NCI-H187 (cell line): ENCODE measurements around the gene SPACA1.
"Not testable (repeated sequence)": the region's sequence is repeated elsewhere in the genome, so short reads cannot be mapped to it uniquely, and the experiment has no call there.

ENCODE experiments used
- DNase-seq, 2 experiments: peaks; one replicate each; lab custom pipeline; 2025; lab: John Stamatoyannopoulos, UW

SPACA1 gene, protein sequence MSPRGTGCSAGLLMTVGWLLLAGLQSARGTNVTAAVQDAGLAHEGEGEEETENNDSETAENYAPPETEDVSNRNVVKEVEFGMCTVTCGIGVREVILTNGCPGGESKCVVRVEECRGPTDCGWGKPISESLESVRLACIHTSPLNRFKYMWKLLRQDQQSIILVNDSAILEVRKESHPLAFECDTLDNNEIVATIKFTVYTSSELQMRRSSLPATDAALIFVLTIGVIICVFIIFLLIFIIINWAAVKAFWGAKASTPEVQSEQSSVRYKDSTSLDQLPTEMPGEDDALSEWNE

DNA sequence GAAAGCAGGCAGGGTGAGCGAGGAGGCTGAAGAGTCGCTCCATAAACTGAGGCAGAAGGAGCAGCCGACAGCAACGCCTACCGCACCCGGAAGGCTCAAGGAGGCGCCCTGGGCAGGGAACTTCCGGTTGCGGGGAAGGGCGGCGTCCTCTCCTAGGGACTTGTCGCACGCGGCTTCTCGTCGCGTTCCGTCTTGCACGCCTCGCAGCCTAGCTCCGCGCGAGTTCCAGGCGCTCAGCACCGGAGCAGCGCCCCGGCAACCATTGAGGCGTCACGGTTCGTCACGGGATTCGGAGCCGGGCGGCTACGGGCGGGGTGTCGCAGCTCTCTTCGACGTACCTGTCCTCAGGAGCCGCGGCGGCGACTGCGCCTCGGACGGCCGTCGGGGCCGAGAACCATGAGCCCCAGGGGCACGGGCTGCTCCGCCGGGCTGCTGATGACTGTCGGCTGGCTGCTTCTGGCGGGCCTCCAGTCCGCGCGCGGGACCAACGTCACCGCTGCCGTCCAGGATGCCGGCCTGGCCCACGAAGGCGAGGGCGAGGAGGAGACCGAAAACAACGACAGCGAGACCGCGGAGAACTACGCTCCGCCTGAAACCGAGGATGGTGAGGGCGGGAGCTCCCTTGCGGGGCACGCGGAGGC lies at the start of gene SPACA1:
Gene SPACA1 (plus strand): TSS at position 332 of the 641 bp plus-strand sequence. CDS start 65 bp downstream, at position 397.
- DNase-seq, result no peak

DNA sequence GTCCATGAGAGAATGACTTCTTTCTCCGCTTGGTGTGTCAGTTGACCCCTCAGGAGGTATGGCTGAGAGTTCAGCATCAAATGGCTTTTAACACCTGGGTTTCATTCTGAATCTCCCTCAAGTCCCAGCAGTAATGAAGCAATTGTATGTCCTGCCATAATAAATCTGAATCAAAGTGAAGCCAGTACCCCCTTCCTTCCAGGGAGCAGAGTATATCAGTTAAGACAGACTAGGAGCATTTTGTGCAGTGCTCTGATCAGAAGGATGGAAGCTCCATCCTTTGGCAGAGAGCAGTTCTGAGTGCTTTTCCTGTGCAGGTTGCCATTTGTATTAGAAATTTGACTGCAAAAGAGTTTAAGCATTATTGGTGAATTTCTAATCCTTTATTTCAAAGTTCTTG lies 46.9 kb upstream of the SPACA1 start:
- no peak for DNase-seq

DNA sequence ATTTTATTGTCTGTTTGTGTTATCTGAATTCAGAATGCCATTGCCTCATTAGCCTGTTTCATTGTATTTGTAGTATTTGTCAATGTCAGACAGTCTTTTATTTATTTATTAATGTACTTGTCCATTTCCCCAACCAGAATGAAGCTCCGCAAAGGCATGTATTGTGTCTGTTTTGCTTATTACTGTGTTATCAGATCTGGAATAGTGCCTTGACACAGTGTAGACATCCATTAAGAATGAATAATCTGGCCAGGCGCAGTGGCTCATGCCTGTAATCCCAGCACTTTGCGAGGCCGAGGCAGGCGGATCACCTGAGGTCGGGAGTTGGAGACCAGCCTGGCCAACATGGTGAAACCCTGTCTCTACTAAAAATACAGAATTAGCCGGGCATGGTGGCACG lies 46.4 kb upstream of the SPACA1 start:
- not testable (repeated sequence) for DNase-seq

DNA sequence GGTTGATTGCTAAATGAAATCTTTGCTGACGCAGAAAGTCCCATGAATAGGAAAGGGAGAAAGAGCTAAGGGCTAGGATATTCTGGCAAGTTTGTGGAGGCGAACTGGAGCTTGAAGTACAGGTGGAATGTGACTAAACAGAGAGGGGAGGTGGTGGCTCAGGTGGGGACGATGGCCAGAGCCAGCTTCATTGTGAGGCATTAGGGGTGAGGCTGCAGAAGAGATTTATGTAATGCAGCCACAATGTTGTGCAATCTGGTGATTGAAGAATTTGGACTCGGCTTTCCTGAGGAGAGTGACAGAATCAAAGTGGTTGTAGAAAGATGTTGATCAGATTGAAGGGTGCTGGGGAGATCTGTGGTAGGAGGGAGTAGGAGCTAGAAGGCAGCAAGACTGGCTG lies 42.9 kb upstream of the SPACA1 start:
- no peak for DNase-seq

DNA sequence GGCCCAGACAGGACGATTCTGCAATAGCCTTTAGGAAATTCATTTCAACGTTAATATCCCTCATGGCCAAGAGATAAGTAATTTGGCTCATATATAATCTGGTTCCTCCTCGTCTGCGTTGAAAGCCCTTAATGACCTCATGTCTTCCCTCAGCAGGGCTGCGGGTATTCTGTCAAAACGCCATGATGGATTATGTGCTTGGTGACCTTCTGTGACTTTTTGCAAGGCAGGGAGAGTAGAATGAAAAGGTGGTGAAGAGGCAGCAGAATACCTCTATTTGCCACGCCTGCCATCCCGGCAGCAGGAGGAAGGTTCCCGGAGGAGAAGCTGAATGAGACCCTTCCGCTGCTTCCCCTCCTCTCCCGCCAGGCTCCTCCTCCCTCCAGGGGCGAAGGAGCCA lies 41.1 kb upstream of the SPACA1 start:
- no peak for DNase-seq

DNA sequence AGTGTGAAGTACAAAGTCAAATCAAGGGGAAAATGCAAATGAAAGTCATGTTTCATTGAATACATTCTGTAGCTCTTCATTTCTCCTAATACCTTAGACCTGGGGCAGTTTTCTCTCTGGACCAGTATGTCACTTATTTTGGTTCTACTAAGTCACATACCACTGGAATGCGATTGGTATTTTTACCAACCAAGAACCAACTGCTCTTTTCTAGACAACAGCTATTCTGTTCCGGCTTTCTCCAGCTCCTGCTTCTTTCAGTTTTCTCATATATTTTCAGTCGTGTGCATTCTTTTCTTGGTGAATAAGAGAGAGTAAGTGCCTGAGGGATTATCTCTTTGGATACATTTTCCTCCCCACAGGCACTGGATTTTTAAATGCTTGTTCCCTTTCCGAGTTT lies 39.2 kb upstream of the SPACA1 start:
- no peak for DNase-seq

DNA sequence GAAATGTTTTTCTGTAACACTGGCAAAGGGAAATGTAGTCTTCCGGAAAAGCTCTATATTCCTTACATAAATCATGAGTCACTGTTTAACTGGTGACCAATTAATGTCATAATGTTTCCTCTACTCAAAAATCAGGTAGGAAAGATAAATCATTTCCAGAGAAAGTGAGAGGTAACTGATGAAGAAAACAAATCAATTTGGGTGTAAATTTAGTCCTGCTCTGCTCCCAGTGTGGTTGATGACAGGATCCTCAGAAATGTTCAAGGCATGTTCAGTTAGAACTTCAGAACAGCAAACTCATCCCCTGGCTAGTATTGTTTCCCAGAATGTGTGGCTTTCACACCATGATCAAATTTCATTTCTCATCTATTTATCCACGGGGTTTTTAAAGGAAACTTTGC lies 38.8 kb upstream of the SPACA1 start:
- no peak for DNase-seq

DNA sequence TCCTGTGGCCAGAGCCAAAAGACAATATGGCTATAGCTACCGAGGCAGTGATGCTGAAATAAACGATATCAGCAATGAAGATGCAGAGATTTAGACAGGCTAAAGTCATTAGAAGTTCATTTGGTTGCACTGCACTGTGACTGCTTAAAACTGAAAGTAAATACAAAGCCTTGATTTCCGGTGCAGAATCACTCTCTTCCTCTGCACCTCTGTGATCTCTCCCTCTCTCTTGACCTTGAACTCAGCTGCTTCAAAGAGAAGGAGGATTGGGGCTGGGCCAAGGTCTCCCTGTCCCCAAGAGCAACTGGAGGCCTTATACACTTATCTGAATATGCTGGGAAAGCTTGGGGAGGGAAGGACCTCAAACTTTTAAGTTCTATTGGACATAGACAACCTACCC lies 34.6 kb upstream of the SPACA1 start:
- no peak for DNase-seq

DNA sequence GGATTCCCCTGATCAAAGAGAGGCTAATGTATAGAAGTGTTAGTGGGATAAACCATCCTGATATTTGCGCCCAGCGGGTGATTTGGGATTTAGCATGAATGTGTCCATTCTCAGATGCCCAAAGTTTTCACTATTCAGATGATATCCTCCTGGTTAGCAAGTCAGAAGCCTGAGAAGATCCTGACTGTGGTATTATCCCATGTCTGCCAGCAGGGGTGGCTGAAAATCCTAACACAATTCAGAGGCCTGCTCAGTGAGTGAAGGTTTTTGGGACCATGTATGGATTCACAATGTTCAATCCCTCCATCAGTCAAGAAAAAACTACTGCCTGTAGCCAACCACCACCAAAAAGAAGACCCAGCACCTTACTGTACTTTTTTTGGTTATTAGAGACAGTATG lies 34.1 kb upstream of the SPACA1 start:
- DNase-seq, result no peak

DNA sequence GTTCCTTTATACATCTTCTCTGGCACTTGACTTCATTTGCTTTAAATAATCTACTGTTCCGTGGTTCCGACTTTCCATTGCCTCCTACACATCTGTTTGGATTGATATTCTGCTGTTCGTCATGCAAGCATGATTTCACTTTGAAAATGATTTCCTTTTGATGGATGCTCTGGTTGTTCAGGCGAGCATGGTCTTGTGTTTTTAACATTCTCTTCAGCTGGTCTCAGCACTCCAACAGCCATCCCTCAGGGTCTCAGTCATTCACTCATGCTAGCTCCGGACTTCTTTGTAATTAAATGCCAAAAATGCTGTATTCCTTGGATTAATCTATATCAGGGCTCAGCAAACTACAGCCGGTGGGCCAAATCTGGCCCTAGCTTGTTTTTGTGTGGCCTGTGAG lies 27.2 kb upstream of the SPACA1 start:
- DNase-seq, result no peak

DNA sequence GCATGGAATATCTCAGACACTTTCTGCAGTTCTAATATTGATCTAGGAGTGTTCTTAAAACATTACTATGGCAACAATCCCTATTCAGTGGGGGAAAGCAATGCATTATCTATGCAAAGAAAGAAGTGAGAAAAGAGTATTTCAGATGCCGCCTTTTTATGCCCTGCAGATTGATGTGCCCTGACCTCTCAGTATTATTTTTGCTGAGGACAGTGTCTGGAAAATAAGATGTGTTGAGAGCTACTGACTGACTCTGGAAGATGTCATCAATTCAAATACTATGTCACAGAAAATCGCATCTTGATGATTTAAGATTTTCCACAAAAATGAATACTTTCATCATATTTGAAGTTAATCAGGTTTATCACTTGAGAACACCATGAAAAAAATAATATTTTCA lies 22.9 kb upstream of the SPACA1 start:
- no peak for DNase-seq

DNA sequence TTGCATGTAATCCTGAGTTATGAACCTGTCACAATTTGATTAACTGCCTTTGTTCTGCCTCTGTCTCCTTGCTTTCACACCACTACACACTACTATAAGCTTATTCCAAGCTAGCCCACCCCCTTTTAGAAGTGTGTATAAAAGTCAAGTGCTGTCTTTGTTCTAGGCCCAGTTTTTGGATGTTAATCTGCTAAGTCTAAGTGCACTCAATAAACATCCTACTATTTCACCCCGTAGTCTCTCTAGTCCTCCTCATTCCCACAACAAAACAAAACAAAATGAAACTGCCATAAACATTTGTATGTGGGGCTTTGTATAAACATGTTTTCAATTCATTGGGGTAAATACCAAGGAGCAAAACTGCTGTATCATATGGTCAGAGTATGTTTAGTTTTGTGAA lies 16.1 kb upstream of the SPACA1 start:
- DNase-seq, result no peak

DNA sequence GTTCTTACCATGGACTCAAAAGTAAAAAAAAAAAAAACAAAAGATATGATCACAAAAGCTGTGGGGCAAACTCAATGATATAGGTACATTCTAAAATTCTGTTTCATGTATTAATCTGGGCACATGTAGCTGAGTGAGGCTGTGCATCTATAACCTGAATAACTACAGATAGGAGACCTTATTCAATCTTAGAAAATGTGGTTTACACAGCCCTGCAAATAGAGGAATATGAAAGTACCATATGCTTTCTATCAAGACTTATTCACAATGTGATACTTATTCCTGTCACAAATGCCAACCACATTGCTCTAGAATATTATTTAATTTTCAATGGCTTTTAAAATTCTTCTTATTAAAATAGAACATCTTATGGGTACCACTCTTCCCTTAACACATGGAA lies 3.1 kb upstream of the SPACA1 start:
- no peak for DNase-seq

DNA sequence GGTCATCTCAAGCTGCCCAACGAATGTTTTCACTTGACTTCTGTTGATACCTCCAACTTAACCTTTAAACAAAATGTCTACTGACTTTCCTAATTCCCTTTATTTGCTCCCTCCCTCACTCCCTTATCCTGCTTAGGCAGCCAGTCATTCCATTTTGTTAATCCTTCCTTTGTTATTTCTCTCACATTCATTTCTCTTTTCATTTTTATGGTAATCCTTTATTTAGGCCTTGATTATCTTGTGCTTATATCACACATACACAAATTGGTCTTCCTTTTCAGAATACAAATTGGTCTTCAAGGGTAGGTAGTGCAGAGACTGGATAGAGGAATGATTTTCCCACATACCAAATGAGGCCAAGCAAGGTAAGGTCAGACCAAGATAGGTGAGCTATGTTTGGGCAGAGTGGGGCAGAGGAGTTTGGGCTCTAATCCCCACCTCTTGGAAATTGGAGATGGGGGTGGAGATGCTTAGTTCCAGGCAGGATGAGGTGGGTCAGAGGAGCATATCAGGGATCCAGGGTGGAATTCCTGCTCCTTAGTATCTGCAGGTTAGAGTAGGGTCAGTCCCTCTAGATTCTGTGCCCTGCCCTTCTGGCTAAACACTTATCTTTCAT lies 2.0 kb upstream of the SPACA1 start:
- no peak for DNase-seq

DNA sequence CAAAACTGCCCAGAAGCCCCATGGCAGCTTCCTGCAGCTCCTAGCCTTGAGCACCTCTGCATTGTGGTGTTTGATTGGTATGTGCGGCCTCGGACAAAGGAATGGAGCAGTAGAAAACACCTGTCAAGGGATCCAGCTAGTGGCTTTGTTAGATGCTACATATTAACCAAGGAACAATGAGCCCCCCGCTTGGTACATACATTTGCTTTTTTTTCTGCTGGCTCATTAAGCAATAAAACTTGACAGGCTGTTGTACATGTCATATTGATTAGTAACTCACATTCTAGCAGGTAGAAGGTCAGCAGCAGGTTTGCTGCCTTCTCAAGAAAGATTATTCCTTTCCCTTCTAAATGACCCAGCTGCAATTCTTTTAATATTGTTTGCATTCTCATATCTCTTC lies 937 bp downstream of the SPACA1 start:
- no peak for DNase-seq

DNA sequence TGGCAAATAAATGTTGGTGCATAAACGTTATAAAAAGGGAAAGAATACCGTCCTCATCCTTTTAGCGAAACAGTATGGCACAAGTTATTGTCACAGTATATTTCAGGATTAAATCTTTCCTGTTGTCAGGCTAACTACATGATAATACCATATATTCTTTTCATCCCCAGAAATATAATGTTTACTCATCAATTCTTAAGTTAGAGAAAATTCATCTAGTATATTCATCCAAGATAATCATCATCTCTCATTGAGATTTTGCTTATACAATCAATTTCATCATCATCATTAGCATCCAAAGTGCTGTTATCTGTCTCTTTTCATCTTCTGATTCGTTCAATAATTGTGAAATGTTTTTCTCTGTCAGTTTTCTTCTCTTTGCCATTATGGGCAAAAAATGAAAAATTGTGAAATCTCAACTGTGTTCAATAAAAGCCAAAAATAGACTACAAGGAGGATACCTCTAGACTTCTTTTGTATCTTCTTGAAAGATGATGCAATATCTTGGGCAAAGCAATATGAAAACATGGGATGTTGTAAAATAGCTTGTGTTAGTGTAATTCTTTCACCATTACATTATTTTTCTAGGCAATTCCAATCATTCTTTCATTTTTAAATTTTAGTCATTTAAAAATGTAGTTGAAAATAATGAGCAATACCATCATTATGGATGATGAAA lies 2.6 kb downstream of the SPACA1 start:
- no peak for DNase-seq

DNA sequence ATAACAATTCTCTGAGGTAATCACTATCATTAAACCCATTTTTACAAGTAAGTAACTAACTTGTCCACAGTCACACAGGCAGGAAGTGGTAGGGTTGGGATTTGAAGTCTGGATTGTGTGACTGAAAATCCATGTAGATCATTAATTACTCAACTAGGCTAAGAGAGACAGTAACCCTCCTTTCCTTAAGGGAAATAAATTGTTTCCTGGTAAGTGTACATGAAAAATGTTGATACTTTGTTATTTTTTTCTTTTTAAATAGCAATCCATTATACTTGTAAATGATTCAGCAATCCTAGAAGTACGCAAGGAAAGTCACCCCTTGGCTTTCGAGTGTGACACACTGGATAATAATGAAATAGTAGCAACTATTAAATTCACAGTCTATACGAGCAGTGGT lies 11.6 kb downstream of the SPACA1 start:
- DNase-seq, result no peak

DNA sequence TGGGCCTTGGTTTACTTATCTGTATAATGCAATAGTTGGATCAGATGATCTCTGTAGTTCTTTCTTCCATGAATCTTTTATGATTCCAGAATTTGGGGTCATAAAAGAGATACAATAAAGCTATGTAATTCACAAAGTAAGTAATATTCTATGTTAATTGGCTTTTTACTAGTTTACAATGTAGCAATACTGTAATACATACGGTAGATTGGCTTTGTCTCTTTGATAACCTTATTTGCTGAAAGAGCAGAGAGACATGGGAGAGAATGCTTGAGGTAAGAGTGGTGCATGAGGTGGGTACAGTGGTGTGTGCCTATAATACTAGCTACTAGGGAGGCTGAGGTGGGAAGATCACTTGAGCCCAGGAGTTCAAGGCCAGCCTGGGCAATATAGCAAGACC lies 14.7 kb downstream of the SPACA1 start:
- no peak for DNase-seq

DNA sequence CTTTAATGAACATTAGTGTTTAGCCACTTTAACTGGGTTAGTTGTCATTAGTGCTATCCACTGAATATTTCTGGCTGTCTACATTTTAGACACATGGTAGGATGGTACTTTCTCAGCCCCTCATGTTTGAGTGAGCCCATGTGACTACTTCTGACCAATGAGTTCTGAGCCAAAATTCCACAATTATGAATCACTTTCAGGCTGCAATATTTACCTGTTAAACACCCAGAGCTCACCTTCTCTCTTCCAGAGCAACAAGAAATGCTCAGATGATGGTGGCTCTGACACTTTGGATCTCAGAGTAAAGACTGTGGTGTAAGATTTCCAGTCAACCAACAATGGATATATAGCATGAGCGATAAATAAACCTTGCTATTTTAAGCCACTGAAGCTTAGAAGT lies 24.8 kb downstream of the SPACA1 start:
- DNase-seq, result no peak

DNA sequence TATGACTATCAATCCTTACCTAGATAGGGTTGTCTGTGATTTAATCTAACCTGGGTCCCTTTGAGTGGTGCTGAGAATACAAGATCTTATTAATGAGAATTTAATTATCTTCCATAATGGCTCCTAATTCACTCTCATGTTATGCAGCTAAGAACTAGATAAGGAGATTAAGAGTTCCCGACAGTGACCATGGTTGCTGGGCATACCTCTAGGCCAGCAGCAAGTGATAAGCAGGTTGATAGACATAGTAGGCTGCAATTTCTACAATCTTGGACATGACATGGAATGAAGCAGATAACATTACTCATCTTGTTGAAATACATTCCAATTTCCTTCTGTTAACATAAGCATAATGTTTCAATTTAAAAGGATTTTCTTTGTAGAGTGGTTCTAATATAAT lies 27.1 kb downstream of the SPACA1 start:
- DNase-seq, result no peak

DNA sequence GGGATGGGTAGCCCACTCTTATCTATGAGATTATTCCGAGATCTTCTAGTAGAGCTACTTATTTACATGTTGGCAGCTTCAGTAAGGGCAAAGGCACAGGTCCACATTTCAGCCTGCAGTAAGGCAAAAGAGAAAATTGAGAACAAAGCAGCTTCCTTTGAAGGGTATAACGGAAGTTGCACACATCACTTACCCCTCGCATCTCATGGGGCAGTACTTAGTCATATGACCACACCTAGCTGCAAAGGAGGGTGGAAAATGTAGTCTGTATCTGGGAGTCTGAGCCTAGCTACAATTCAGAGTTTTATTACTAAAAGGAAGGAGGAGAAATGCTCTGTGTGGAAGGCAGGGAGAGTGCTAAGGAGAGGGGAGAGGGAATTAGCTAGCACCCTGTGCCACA lies 29.7 kb downstream of the SPACA1 start:
- DNase-seq, result no peak

DNA sequence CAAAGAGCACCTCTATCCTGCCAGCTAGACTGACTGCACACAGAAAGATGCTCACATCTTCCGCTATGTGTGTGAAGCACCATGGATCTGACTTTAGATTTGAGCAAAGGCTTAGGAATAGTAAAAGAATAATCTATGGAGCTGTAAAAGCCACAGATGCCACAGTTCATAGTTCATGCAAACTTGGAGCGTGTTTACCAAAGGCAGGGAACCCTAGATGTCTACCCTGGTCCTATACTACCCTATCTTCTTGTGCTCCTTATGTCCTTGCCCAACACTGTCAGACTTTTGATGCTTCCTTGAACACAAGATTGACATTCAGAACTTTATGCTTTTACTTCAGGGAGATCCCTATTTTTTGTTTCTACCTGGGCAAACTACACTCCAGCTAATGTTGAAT lies 39.2 kb downstream of the SPACA1 start:
- no peak for DNase-seq

DNA sequence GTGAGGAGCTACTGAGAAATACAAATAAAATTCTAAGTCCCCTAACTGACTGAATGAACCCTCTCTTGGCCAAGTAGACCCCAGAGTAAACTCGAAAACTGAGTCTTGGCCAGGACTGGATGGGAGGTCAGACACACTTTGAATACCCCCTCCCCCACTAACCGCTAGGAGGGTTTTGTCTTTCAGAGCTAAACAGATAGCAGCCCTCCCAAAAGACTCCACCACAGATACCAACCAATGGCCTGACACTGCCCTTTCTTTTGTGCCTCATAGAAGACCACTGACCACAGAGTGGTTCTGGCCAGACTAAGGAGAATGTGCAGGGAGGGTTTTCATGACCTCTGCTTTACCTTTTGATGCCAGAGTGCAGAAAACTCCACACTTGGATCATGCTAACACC lies 42.1 kb downstream of the SPACA1 start:
- no peak for DNase-seq
